ENCODE measurements around the gene STXBP1. TPM values are rescaled to one million over a fixed set of nuclear protein-coding genes. Genes with fewer than 3 reads are reported as not detected.

The STXBP1 gene
- total and polyA plus RNA-seq, 7 experiments from 2014 or later: 3.0 to 17.8 (median 13.5) TPM

DNA sequence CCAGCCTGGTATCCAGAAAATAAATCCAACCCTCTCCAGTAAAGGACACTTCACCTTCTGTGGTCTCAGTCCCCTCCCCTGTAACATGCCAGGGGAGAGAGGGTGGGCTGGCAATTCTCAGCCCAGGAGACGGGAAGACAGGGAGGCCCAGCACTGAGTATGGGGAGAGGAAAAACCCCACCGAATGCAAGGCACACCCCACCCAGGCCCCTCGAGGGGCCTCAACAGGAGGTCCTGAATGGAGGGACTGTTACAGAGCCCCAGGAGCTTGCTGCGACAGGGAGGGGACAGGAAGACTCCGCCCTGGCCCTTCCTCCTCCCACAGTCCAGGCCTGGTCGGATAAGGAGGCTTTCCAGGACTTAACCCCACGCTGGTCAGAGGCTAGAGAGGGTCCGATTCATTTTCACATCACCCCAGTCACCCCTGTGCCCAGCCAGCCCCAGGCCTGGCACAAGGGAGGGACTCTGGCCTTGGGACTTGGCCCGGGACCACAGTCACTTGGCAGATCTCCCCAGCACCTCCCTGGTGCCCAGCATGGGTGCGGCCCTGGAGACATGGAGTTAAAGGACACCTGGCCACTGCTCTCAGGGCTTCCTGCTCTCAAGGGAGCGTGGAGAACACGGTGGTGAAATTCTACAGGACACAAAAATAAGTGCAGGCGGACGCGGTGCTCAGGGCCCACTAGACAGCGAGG is 44.9 kb upstream of the STXBP1 start:
- H3K27ac Mint-ChIP-seq: peak overlapping the region in 8 of 9 donors; percentile 32 to 86 (median 59)
- peaks cover 0 to 6% (median 0%) of the 10 kb centered on the region in 5 donors for H3K36me3 Mint-ChIP-seq
- CTCF ChIA-PET: no interaction called here
- peaks cover 12 to 18% of the 10 kb centered on the region in 2 donors for H3K4me1 ChIP-seq (ENCODE audit: control insufficient read depth in 2 of 2, insufficient read depth in 2 of 2, low read length in 2 of 2)
- H3K9me3 ChIP-seq (ENCODE audit: control insufficient read depth in 2 of 3, low read length in 3 of 3): no peaks in the 10 kb centered on the region
- H3K4me3 ChIP-seq (ENCODE audit: low read length): no peak overlapping the region
- no peaks in the 10 kb centered on the region for H3K9me3 Mint-ChIP-seq
- POLR2A ChIA-PET: no interaction called here
- DNase-seq: no peak
- H3K36me3 ChIP-seq (ENCODE audit: control insufficient read depth in 2 of 3, insufficient read depth in 3 of 3, low read length in 3 of 3): no peaks in the 10 kb centered on the region
- H3K4me1 Mint-ChIP-seq: peaks cover 22 to 48% (median 26%) of the 10 kb centered on the region in 7 donors
- ATAC-seq: no peak
- no peaks in the 10 kb centered on the region for H3K27me3 Mint-ChIP-seq
- H3K27ac ChIP-seq (ENCODE audit: low read depth, low read length): no peak overlapping the region
- intact Hi-C loops (cut with micrococcal nuclease): loop anchor here (5.0 kb wide), 4 partner anchors 45 to 350 kb away; partner anchors contain the start of genes LRSAM1 (in 1 of the 2), RPL12 (in 1 of the 2), ST6GALNAC4 (in 1 of the 2) and STXBP1 (in 1 of the 2)
- H3K4me3 Mint-ChIP-seq: peak overlapping the region; percentile 55 to 89 (median 73)
- no peaks in the 10 kb centered on the region for H3K27me3 ChIP-seq (ENCODE audit: control insufficient read depth in 2 of 2, insufficient read depth in 2 of 2, low read length in 2 of 2)

DNA sequence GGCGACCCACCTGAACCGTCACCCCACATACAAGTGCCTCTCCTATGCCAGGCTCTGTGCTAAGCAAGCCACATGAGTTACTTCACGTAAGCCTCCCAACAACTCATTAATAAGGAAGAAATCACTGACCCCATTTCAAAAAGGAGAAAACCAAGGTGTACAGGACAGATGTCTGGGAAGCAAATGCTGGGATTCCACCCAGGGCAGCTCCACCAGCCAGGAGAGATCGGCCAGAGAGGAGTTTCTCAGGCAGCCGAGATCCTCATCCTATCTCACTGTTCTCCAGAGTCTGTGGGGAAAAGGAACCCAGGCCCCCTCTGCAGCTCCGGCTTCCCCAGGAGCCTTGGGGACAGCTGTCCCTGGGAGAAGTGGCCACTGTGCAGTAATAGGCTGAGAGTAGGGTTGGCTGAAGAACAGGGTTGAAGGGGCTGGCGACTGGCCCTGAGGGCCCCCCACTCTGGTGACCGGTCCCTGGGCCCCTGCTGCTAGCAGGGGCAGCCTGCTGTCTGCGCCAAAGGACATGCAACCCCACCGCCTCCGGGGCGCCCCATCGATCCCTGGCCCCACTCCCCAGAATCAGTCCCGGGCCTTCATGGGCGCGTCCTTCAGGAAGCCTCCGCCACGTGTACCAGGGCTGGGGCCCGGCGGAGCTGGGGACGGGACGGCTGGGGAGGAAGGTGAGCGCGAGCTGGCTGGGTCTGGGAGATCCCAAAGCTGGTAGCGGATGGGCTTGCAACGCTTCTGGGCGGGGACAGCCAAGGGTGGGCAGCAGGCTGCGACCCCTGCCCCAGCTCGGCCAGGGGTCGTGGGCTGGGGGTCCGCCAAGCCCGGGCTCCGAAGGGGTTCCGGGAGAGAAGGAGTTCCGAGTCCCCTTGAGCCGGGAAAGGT is 44.1 kb upstream of the STXBP1 start:
- H3K27me3 Mint-ChIP-seq: no peaks in the 10 kb centered on the region
- Histone ChIP-seq H3K27me3 (ENCODE audit: control insufficient read depth in 2 of 2, insufficient read depth in 2 of 2, low read length in 2 of 2) (no peaks in the 10 kb centered on the region), H3K4me1 (ENCODE audit: control insufficient read depth in 2 of 2, insufficient read depth in 2 of 2, low read length in 2 of 2) (peaks cover 12 to 18% of the 10 kb centered on the region in 2 donors), H3K27ac (ENCODE audit: low read depth, low read length) (peak overlapping the region; percentile 48), H3K4me3 (ENCODE audit: low read length) (peak overlapping the region; percentile 33), H3K9me3 (ENCODE audit: control insufficient read depth in 2 of 3, low read length in 3 of 3) (no peaks in the 10 kb centered on the region), H3K36me3 (ENCODE audit: control insufficient read depth in 2 of 3, insufficient read depth in 3 of 3, low read length in 3 of 3) (no peaks in the 10 kb centered on the region)
- H3K27ac Mint-ChIP-seq: peak overlapping the region in 8 of 9 donors; percentile 3 to 86 (median 59)
- ChIA-PET CTCF (no interaction called here), POLR2A (interaction anchor here (1.0 kb wide), 1 partner anchor 9 kb away, joined by 3 read pairs; no protein-coding TSS in a partner anchor)
- H3K9me3 Mint-ChIP-seq: no peaks in the 10 kb centered on the region
- intact Hi-C loops (cut with micrococcal nuclease): loop anchor here (2.0 to 5.0 kb wide), 5 partner anchors 44 to 349 kb away; partner anchors contain the start of genes LRSAM1 (in 1 of the 2), RPL12 (in 1 of the 2), ST6GALNAC4 (in 1 of the 2) and STXBP1 (in 1 of the 2)
- DNase-seq (peak in 2 of 9 donors; percentile 11 to 28), ATAC-seq (no peak)
- peak overlapping the region; percentile 55 to 89 (median 73) for H3K4me3 Mint-ChIP-seq
- peaks cover 19 to 47% (median 22%) of the 10 kb centered on the region in 7 donors for H3K4me1 Mint-ChIP-seq
- H3K36me3 Mint-ChIP-seq: peaks cover 0 to 4% (median 0%) of the 10 kb centered on the region in 5 donors

DNA sequence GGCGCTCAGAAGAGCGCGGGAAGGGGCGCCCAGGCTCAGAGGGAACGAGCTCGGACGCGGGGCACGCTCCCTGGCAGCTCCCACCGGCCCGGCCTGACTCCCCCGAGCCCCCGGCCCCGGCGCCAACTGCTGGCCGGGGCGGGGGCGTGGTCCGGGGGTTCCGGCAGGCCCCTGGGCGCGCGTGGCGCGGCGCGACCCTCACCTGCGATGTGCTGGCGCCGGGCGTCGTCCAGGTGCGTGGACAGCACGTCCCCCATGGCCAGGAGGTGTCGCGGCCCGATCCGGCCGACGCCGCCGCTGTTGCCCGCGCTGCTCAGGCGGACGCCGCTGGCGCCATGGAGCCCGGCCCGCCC is 43.5 kb upstream of the STXBP1 start:
- peak overlapping the region in 4 of 10 donors; percentile 56 to 89 (median 76) for H3K4me3 Mint-ChIP-seq
- Histone ChIP-seq H3K4me3 (ENCODE audit: low read length) (peak overlapping the region; percentile 33), H3K4me1 (ENCODE audit: control insufficient read depth in 2 of 2, insufficient read depth in 2 of 2, low read length in 2 of 2) (peaks cover 12 to 18% of the 10 kb centered on the region in 2 donors), H3K36me3 (ENCODE audit: control insufficient read depth in 2 of 3, insufficient read depth in 3 of 3, low read length in 3 of 3) (no peaks in the 10 kb centered on the region), H3K27ac (ENCODE audit: low read depth, low read length) (peak overlapping the region; percentile 48), H3K9me3 (ENCODE audit: control insufficient read depth in 2 of 3, low read length in 3 of 3) (no peaks in the 10 kb centered on the region), H3K27me3 (ENCODE audit: control insufficient read depth in 2 of 2, insufficient read depth in 2 of 2, low read length in 2 of 2) (no peaks in the 10 kb centered on the region)
- no peaks in the 10 kb centered on the region for H3K27me3 Mint-ChIP-seq
- no peak for ATAC-seq
- no peak overlapping the region for H3K27ac Mint-ChIP-seq
- CTCF ChIA-PET: no interaction called here
- DNase-seq: peak in 1 of 9 donors; percentile 12
- H3K9me3 Mint-ChIP-seq: no peaks in the 10 kb centered on the region
- intact Hi-C loops (cut with micrococcal nuclease): loop anchor here (2.0 to 5.0 kb wide), 5 partner anchors 44 to 349 kb away; partner anchors contain the start of genes LRSAM1 (in 1 of the 2), RPL12 (in 1 of the 2), ST6GALNAC4 (in 1 of the 2) and STXBP1 (in 1 of the 2)
- peaks cover 0 to 4% (median 0%) of the 10 kb centered on the region in 5 donors for H3K36me3 Mint-ChIP-seq
- peaks cover 19 to 49% (median 21%) of the 10 kb centered on the region in 7 donors for H3K4me1 Mint-ChIP-seq
- POLR2A ChIA-PET: interaction anchor here (1.0 kb wide), 1 partner anchor 10 kb away, joined by 3 read pairs; no protein-coding TSS in a partner anchor

DNA sequence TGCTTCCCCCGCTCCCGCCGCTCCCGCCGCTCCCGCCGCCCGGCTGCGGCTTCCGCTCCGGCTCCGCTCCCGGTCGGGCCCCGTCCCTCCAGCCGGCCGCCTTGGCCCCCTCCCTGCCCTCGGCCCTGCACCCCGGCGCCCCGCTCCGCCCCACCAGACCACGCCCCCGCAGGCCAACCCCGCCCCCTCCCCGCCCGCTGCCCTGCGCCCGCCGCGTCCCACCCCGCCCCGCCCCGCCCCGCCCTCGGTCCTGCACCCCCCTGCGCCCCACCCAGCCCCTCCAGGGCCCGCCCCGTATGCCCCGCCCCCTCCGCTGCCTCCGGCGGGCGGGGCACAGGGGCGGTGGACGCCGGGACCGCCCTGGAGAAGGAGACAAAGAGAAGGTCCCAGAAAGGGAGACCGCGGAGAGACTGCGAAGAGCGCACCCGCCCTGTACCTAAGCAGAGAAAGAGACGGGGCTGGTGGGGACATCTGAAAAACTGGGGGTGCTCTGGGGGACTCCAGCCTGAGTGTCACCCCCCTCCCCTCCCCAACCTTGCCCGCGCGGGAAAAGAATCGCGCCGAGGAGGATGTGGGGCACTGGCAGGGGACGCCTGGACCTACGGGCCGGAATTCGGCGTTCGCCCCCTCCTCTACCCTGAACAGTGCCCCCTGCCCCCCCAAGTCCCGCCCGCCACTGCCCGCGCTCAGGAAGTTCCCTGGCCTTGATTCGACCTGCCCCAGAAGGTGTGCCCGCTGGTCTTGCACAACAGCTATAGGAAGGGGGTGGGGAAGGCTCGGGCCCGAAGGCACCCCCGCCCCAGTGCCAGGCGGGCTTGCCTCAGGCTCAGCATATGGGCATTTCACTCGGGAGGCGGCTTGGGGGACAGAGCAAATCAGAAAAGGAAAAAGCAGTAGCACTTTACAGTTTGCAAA is 42.8 kb upstream of the STXBP1 start:
- Histone ChIP-seq H3K4me3 (ENCODE audit: low read length) (peak overlapping the region; percentile 52), H3K27ac (ENCODE audit: low read depth, low read length) (peak overlapping the region; percentile 62), H3K36me3 (ENCODE audit: control insufficient read depth in 2 of 3, insufficient read depth in 3 of 3, low read length in 3 of 3) (no peaks in the 10 kb centered on the region), H3K9me3 (ENCODE audit: control insufficient read depth in 2 of 3, low read length in 3 of 3) (no peaks in the 10 kb centered on the region), H3K27me3 (ENCODE audit: control insufficient read depth in 2 of 2, insufficient read depth in 2 of 2, low read length in 2 of 2) (no peaks in the 10 kb centered on the region), H3K4me1 (ENCODE audit: control insufficient read depth in 2 of 2, insufficient read depth in 2 of 2, low read length in 2 of 2) (peaks cover 12 to 18% of the 10 kb centered on the region in 2 donors)
- Mint-ChIP-seq H3K36me3 (peaks cover 0 to 4% (median 0%) of the 10 kb centered on the region in 5 donors), H3K27me3 (no peaks in the 10 kb centered on the region), H3K4me3 (peak overlapping the region; percentile 81 to 90 (median 86)), H3K27ac (peak overlapping the region in 8 of 9 donors; percentile 65 to 96 (median 84)), H3K9me3 (no peaks in the 10 kb centered on the region), H3K4me1 (peaks cover 19 to 56% (median 21%) of the 10 kb centered on the region in 7 donors)
- CTCF ChIA-PET: no interaction called here
- peak; percentile 91 for ATAC-seq
- POLR2A ChIA-PET: interaction anchor here (0.7 to 1.1 kb wide), 2 partner anchors 9 to 11 kb away, joined by 3 to 4 read pairs; no protein-coding TSS in a partner anchor
- DNase-seq: peak; percentile 20 to 82 (median 60)
- intact Hi-C loops (cut with micrococcal nuclease): loop anchor here (1.0 to 5.0 kb wide), 6 partner anchors 43 to 348 kb away; partner anchors contain the start of genes STXBP1 (in 2 of the 2), LRSAM1 (in 1 of the 2), RPL12 (in 1 of the 2) and ST6GALNAC4 (in 1 of the 2)

DNA sequence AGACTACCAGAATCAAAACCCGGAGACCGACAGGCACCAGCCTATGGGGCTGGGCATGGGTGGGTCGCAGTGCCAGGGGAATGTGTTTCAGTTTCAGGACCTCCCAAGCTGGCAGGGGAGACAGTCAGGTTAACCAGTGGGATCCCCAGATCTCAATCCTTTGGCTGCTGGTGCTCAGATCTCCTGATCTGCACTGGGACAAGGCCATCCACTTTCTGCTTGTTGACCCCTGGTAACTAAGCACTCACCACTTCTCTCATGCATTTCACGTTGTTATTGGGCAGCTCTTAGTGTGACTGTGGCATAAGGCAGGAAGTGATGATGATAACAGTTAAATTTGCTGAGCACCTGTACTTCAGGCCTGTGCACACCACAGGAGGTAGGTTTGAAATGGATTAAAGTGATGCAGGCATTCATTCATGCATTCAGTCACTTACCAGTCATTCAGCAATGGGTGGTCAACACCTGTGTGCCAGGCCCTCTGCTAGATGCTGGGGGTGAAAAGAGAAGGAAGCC is 42.1 kb upstream of the STXBP1 start:
- H3K9me3 ChIP-seq (ENCODE audit: control insufficient read depth in 2 of 3, low read length in 3 of 3): no peaks in the 10 kb centered on the region
- peak in 7 of 9 donors; percentile 23 to 44 (median 35) for DNase-seq
- Mint-ChIP-seq H3K27me3 (no peaks in the 10 kb centered on the region), H3K27ac (peak overlapping the region in 8 of 9 donors; percentile 65 to 96 (median 84)), H3K9me3 (no peaks in the 10 kb centered on the region), H3K4me3 (peak overlapping the region; percentile 81 to 90 (median 86)), H3K4me1 (peaks cover 19 to 63% (median 22%) of the 10 kb centered on the region in 7 donors), H3K36me3 (peaks cover 0 to 4% (median 0%) of the 10 kb centered on the region in 5 donors)
- H3K36me3 ChIP-seq (ENCODE audit: control insufficient read depth in 2 of 3, insufficient read depth in 3 of 3, low read length in 3 of 3): no peaks in the 10 kb centered on the region
- H3K4me3 ChIP-seq (ENCODE audit: low read length): peak overlapping the region; percentile 52
- H3K27me3 ChIP-seq (ENCODE audit: control insufficient read depth in 2 of 2, insufficient read depth in 2 of 2, low read length in 2 of 2): no peaks in the 10 kb centered on the region
- intact Hi-C loops (cut with micrococcal nuclease): loop anchor here (1.0 to 5.0 kb wide), 8 partner anchors 9 to 348 kb away; partner anchors contain the start of genes STXBP1 (in 2 of the 2), CDK9 (in 1 of the 2), LRSAM1 (in 1 of the 2) and RPL12 (in 1 of the 2)
- H3K27ac ChIP-seq (ENCODE audit: low read depth, low read length): peak overlapping the region; percentile 62
- peak; percentile 55 for ATAC-seq
- peaks cover 12 to 18% of the 10 kb centered on the region in 2 donors for H3K4me1 ChIP-seq (ENCODE audit: control insufficient read depth in 2 of 2, insufficient read depth in 2 of 2, low read length in 2 of 2)
- CTCF ChIA-PET: no interaction called here
- POLR2A ChIA-PET: interaction anchor here (0.7 to 1.1 kb wide), 2 partner anchors 10 to 11 kb away, joined by 3 to 4 read pairs; no protein-coding TSS in a partner anchor
